Measurements from ENCODE around the gene ARHGAP32. TPM values are rescaled to one million over a fixed set of nuclear protein-coding genes. Genes with fewer than 3 reads are reported as not detected.
"Not testable (repeated sequence)": the region's sequence is repeated elsewhere in the genome, so short reads cannot be mapped to it uniquely, and the experiment has no call there.

The ARHGAP32 gene
- total RNA-seq, 1 donor from 2014 or later = 15.2 TPM

GRCh38 chr11:128920666-128921065, 271.5 kb downstream of the ARHGAP32 start:
- no peak overlapping the region for H3K27ac Mint-ChIP-seq (ENCODE audit: unreplicated experiment)
- no peaks in the 10 kb centered on the region for H3K4me1 Mint-ChIP-seq (ENCODE audit: unreplicated experiment)
- H3K27me3 Mint-ChIP-seq (ENCODE audit: unreplicated experiment) = peaks cover 53% of the 10 kb centered on the region
- H3K9me3 Mint-ChIP-seq (ENCODE audit: unreplicated experiment) = no peaks in the 10 kb centered on the region
- no peak for TF ChIP-seq CTCF (IDR thresholded peaks at IDR 0.05)
- H3K36me3 Mint-ChIP-seq (ENCODE audit: unreplicated experiment) = no peaks in the 10 kb centered on the region
- H3K4me3 Mint-ChIP-seq (ENCODE audit: unreplicated experiment) = no peak overlapping the region
- DNase-seq (ENCODE audit: extremely low spot score, unreplicated experiment) = no peak

GRCh38 chr11:128919635-128920034, 272.5 kb downstream of the ARHGAP32 start:
- not testable (repeated sequence) for H3K4me3 Mint-ChIP-seq (ENCODE audit: unreplicated experiment); H3K27ac Mint-ChIP-seq (ENCODE audit: unreplicated experiment); H3K4me1 Mint-ChIP-seq (ENCODE audit: unreplicated experiment); H3K36me3 Mint-ChIP-seq (ENCODE audit: unreplicated experiment); DNase-seq (ENCODE audit: extremely low spot score, unreplicated experiment); H3K9me3 Mint-ChIP-seq (ENCODE audit: unreplicated experiment)
- peaks cover 50% of the 10 kb centered on the region for H3K27me3 Mint-ChIP-seq (ENCODE audit: unreplicated experiment)

- Mint-ChIP-seq H3K36me3 (ENCODE audit: unreplicated experiment) (no peaks in the 10 kb centered on the region), H3K27ac (ENCODE audit: unreplicated experiment) (no peak overlapping the region), H3K27me3 (ENCODE audit: unreplicated experiment) (peaks cover 53% of the 10 kb centered on the region), H3K9me3 (ENCODE audit: unreplicated experiment) (no peaks in the 10 kb centered on the region), H3K4me3 (ENCODE audit: unreplicated experiment) (no peak overlapping the region), H3K4me1 (ENCODE audit: unreplicated experiment) (no peaks in the 10 kb centered on the region)
- no peak for DNase-seq (ENCODE audit: extremely low spot score, unreplicated experiment)
- no peak for TF ChIP-seq CTCF (IDR thresholded peaks at IDR 0.05)
Observed at GRCh38 chr11:128919216-128919615, 272.9 kb downstream of the ARHGAP32 start.

GRCh38 chr11:128917144-128917724, 274.9 kb downstream of the ARHGAP32 start:
- DNase-seq (ENCODE audit: extremely low spot score, unreplicated experiment) = no peak
- no peak overlapping the region for H3K27ac Mint-ChIP-seq (ENCODE audit: unreplicated experiment)
- no peaks in the 10 kb centered on the region for H3K9me3 Mint-ChIP-seq (ENCODE audit: unreplicated experiment)

GRCh38 chr11:128916681-128917080, 275.4 kb downstream of the ARHGAP32 start:
- no peak for TF ChIP-seq CTCF (IDR thresholded peaks at IDR 0.05)
- H3K36me3 Mint-ChIP-seq (ENCODE audit: unreplicated experiment) = no peaks in the 10 kb centered on the region
- no peak overlapping the region for H3K27ac Mint-ChIP-seq (ENCODE audit: unreplicated experiment)
- no peak for DNase-seq (ENCODE audit: extremely low spot score, unreplicated experiment)
- peaks cover 50% of the 10 kb centered on the region for H3K27me3 Mint-ChIP-seq (ENCODE audit: unreplicated experiment)
- no peaks in the 10 kb centered on the region for H3K9me3 Mint-ChIP-seq (ENCODE audit: unreplicated experiment)
- no peaks in the 10 kb centered on the region for H3K4me1 Mint-ChIP-seq (ENCODE audit: unreplicated experiment)
- H3K4me3 Mint-ChIP-seq (ENCODE audit: unreplicated experiment) = no peak overlapping the region

More at GRCh38 chr11:128917144-128917724, 274.9 kb downstream of the ARHGAP32 start:
- Mint-ChIP-seq H3K27me3 (ENCODE audit: unreplicated experiment) (peaks cover 52% of the 10 kb centered on the region), H3K36me3 (ENCODE audit: unreplicated experiment) (no peaks in the 10 kb centered on the region), H3K4me1 (ENCODE audit: unreplicated experiment) (no peaks in the 10 kb centered on the region), H3K4me3 (ENCODE audit: unreplicated experiment) (no peak overlapping the region)
- TF ChIP-seq CTCF (IDR thresholded peaks at IDR 0.05) = no peak

Data from osteocyte (in vitro differentiated cells).